Esophagus squamous epithelium (tissue), 4 donors: ENCODE results near the gene TRIM17.

Source experiments
- POLR2A ChIP-seq, 4 donors: fragments of 450-650 bp; IDR thresholded peaks; one replicate each; pipeline ENCODE4 v1.6.1; 2017; ENCODE audit warnings: antibody characterized with exemption in 4 of 4, mild to moderate bottlenecking in 4 of 4, moderate library complexity in 3 of 4
- TF ChIP-seq, protein P1 (sequence below), 6 experiments: fragments of 450-650 bp in 4 of 6; fragments of 200-600 bp in 2 of 6; sonication (generic) in 2 of 6; IDR thresholded peaks; one replicate each; pipeline ENCODE4 v1.5.1; 2016 to 2019; ENCODE audit warnings: antibody characterized with exemption in 6 of 6, mild to moderate bottlenecking in 4 of 6, moderate library complexity in 4 of 6

DNA sequence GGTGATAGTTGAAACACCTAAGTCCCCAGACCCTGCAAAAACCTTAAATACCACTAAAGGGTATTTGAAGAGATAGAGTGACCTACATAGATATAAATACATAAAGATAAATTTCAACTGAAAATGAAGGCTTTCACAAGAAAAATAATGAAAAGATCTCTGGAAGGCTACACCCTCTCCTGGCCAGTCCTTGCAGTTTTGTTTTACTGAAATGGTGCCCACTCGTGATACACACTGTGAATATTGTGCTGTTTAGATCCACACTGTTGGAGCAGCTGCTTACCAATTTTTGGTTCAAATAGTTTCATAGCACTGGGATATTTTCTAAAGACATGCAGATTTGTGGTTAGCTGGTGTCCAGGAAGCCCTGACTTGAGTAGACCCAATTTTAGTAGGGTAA, 39.1 kb upstream of the TRIM17 start:
- TF ChIP-seq, protein P1, sequence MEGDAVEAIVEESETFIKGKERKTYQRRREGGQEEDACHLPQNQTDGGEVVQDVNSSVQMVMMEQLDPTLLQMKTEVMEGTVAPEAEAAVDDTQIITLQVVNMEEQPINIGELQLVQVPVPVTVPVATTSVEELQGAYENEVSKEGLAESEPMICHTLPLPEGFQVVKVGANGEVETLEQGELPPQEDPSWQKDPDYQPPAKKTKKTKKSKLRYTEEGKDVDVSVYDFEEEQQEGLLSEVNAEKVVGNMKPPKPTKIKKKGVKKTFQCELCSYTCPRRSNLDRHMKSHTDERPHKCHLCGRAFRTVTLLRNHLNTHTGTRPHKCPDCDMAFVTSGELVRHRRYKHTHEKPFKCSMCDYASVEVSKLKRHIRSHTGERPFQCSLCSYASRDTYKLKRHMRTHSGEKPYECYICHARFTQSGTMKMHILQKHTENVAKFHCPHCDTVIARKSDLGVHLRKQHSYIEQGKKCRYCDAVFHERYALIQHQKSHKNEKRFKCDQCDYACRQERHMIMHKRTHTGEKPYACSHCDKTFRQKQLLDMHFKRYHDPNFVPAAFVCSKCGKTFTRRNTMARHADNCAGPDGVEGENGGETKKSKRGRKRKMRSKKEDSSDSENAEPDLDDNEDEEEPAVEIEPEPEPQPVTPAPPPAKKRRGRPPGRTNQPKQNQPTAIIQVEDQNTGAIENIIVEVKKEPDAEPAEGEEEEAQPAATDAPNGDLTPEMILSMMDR (IDR thresholded peaks at IDR 0.05): no peak
- no peak for TF ChIP-seq POLR2A (IDR thresholded peaks at IDR 0.05)
